ENCODE results near the gene LGR5. TPM values are rescaled to one million over a fixed set of nuclear protein-coding genes. Genes with fewer than 3 reads are reported as not detected.

The LGR5 gene
- total RNA-seq, 4 donors from 2014 or later, result 0.97 to 5.5 (median 2.9) TPM

DNA sequence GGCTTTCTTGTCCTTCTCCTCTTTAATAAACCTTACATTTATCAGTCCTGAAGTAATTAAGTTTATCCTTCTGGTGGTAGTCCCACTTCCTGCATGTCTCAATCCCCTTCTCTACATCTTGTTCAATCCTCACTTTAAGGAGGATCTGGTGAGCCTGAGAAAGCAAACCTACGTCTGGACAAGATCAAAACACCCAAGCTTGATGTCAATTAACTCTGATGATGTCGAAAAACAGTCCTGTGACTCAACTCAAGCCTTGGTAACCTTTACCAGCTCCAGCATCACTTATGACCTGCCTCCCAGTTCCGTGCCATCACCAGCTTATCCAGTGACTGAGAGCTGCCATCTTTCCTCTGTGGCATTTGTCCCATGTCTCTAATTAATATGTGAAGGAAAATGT, 144.8 kb downstream of the LGR5 start:
- Histone ChIP-seq H3K4me1 (peaks cover 3% of the 10 kb centered on the region), H3K9me3 (no peaks in the 10 kb centered on the region), H3K27me3 (no peaks in the 10 kb centered on the region), H3K4me3 (no peak overlapping the region), H3K27ac (no peak overlapping the region), H3K36me3 (no peaks in the 10 kb centered on the region)
- 88% methylated on average over 3 of the region's 3 CpGs for WGBS
- TF ChIP-seq EP300 (IDR thresholded peaks at IDR 0.05) (no peak), POLR2AphosphoS5 (IDR thresholded peaks at IDR 0.05) (no peak), POLR2A (IDR thresholded peaks at IDR 0.05) (no peak)
- TF ChIP-seq, protein P1, sequence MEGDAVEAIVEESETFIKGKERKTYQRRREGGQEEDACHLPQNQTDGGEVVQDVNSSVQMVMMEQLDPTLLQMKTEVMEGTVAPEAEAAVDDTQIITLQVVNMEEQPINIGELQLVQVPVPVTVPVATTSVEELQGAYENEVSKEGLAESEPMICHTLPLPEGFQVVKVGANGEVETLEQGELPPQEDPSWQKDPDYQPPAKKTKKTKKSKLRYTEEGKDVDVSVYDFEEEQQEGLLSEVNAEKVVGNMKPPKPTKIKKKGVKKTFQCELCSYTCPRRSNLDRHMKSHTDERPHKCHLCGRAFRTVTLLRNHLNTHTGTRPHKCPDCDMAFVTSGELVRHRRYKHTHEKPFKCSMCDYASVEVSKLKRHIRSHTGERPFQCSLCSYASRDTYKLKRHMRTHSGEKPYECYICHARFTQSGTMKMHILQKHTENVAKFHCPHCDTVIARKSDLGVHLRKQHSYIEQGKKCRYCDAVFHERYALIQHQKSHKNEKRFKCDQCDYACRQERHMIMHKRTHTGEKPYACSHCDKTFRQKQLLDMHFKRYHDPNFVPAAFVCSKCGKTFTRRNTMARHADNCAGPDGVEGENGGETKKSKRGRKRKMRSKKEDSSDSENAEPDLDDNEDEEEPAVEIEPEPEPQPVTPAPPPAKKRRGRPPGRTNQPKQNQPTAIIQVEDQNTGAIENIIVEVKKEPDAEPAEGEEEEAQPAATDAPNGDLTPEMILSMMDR (IDR thresholded peaks at IDR 0.05), result no peak
- no peak for DNase-seq (ENCODE audit: low spot score in 2 of 2)

DNA sequence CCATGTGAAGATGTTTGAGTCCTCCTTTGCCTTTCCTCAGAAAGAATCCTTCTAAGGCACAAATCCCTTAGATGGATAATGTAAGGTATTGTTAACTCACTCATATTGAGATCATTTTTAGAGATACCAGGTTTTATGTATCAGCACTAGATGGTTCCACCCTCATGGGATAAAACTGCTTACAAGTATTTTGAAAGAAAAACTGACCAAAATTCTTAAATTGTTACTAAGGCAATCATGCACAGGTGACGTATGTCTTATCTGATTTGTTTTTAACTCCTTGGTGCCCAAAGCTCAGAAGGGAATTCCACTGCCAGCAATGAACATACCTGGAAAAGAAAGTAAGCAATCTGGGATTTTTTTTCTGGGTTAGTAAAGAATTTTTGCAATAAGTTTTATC, 145.6 kb downstream of the LGR5 start:
- Histone ChIP-seq H3K27ac (no peak overlapping the region), H3K36me3 (no peaks in the 10 kb centered on the region), H3K9me3 (no peaks in the 10 kb centered on the region), H3K4me3 (no peak overlapping the region), H3K27me3 (no peaks in the 10 kb centered on the region), H3K4me1 (peaks cover 3% of the 10 kb centered on the region)
- 54% methylated on average over 1 of the region's 1 CpG for WGBS
- no peak for DNase-seq (ENCODE audit: low spot score in 2 of 2)
- TF ChIP-seq, protein P1 (IDR thresholded peaks at IDR 0.05), result no peak
- TF ChIP-seq POLR2AphosphoS5 (IDR thresholded peaks at IDR 0.05) (no peak), POLR2A (IDR thresholded peaks at IDR 0.05) (no peak)

DNA sequence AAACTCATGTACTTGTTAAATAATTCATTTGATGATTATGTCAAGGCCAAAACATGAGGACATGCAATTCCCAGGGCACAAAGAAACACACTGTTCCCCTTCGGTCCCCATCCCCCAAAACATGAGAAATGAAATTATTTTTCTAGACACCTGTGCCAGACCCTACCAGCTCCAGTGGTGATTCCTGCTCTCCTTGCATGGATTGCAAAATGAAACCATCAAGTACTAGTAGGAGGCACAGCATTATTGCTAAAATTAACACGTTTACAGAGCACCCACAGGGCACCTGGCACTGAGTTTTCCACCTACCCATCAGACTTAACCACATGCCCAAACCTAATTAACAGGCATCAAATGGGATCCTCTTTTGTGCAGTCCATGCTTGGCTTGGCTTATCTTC, 147.4 kb downstream of the LGR5 start:
- Histone ChIP-seq H3K36me3 (no peaks in the 10 kb centered on the region), H3K27me3 (no peaks in the 10 kb centered on the region), H3K4me3 (no peak overlapping the region), H3K9me3 (no peaks in the 10 kb centered on the region), H3K4me1 (no peaks in the 10 kb centered on the region), H3K27ac (no peak overlapping the region)
- 56% methylated on average over 2 of the region's 2 CpGs for WGBS
- no peak for DNase-seq (ENCODE audit: low spot score in 2 of 2)
- TF ChIP-seq EP300 (IDR thresholded peaks at IDR 0.05) (no peak), POLR2A (IDR thresholded peaks at IDR 0.05) (no peak), POLR2AphosphoS5 (IDR thresholded peaks at IDR 0.05) (no peak)
- TF ChIP-seq, protein P1 (IDR thresholded peaks at IDR 0.05), result no peak

DNA sequence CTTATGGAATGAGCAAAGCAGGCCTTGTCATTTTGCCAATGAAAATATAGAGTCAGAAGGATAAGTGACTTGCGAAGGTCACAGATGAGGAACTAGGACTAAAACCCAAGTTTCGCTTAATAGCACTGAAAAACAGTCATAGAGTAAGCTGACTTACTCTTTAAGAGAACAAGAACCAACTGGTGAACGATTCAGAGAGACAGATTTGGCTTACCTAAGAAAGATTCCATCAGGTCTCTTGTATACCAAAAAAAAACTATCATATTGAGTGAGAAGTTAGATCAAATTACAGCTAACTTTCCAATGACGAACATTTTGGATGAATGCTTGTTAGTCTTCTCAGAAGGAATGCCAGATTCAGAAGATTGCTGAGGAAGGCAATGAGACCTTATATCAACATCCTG, 149.9 kb downstream of the LGR5 start:
- Histone ChIP-seq H3K27me3 (no peaks in the 10 kb centered on the region), H3K4me3 (no peak overlapping the region), H3K27ac (no peak overlapping the region), H3K9me3 (no peaks in the 10 kb centered on the region), H3K4me1 (no peaks in the 10 kb centered on the region), H3K36me3 (no peaks in the 10 kb centered on the region)
- DNase-seq (ENCODE audit: low spot score in 2 of 2), result no peak
- 67% methylated on average over 4 of the region's 4 CpGs for WGBS
- no peak for TF ChIP-seq POLR2AphosphoS5 (IDR thresholded peaks at IDR 0.05)
- TF ChIP-seq EP300 (IDR thresholded peaks at IDR 0.05), result no peak
- TF ChIP-seq POLR2A (IDR thresholded peaks at IDR 0.05), result no peak
- TF ChIP-seq, protein P1 (IDR thresholded peaks at IDR 0.05), result no peak

DNA sequence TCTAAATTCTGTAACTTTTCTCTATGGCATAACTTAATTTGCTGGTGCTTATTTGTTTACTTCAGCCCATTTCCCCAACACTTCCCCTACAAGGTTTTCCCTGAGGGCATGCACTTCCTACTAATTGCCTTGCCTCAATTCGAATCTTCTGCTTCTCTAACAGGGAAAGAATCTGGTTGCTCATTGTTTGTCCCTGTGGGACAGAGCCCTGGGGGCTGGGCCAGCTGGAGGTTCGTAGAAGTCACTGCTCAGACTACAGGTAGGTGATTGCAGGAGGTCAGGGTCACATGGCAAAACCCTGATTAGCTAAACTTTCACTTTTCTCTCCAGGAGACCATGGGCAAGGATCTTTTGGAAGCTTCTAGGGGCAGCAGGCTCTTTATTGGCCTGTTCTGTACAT, 152.0 kb downstream of the LGR5 start:
- WGBS, result 49% methylated on average over 2 of the region's 2 CpGs
- Histone ChIP-seq H3K27ac (no peak overlapping the region), H3K4me1 (no peaks in the 10 kb centered on the region), H3K36me3 (no peaks in the 10 kb centered on the region), H3K4me3 (no peak overlapping the region), H3K27me3 (peaks cover 4% of the 10 kb centered on the region), H3K9me3 (no peaks in the 10 kb centered on the region)
- no peak for DNase-seq (ENCODE audit: low spot score in 2 of 2)
- TF ChIP-seq POLR2AphosphoS5 (IDR thresholded peaks at IDR 0.05) (no peak), EP300 (IDR thresholded peaks at IDR 0.05) (no peak)

DNA sequence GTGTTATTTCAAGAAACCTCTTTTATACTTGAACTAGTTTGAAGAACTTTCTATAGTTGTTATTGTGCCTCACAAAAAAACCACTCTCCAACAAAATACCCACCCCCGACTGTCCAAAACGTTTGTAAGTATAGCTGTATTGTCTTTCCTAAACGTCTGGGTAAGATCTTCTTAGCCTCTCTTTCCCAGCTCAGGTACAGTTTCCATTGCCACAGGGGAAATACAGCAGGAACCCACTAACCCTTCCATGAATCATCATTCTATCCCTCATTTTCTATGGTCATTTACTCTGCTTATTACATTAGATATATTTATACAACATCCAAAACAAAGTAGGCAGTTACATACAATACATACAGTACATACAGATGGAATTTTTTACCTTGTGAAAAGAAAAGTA, 153.2 kb downstream of the LGR5 start:
- WGBS, result 43% methylated on average over 3 of the region's 3 CpGs
- no peak overlapping the region for H3K4me3 ChIP-seq
- DNase-seq (ENCODE audit: low spot score in 2 of 2), result no peak
- no peaks in the 10 kb centered on the region for H3K36me3 ChIP-seq
- no peaks in the 10 kb centered on the region for H3K9me3 ChIP-seq
- H3K27me3 ChIP-seq, result peaks cover 4% of the 10 kb centered on the region
- H3K4me1 ChIP-seq, result no peaks in the 10 kb centered on the region
- H3K27ac ChIP-seq, result no peak overlapping the region
- TF ChIP-seq EP300 (IDR thresholded peaks at IDR 0.05), result no peak
- TF ChIP-seq POLR2A (IDR thresholded peaks at IDR 0.05), result no peak
- no peak for TF ChIP-seq POLR2AphosphoS5 (IDR thresholded peaks at IDR 0.05)
- TF ChIP-seq, protein P1 (IDR thresholded peaks at IDR 0.05), result no peak
